ENCODE results near the gene TMEM35B. TPM values are rescaled to one million over a fixed set of nuclear protein-coding genes. Genes with fewer than 3 reads are reported as not detected.

The TMEM35B gene
- total RNA-seq, 3 donors from 2014 or later (not counting 1 experiment from before 2014, with no cell fraction given): 4.1 to 18.5 (median 10.5) TPM

DNA sequence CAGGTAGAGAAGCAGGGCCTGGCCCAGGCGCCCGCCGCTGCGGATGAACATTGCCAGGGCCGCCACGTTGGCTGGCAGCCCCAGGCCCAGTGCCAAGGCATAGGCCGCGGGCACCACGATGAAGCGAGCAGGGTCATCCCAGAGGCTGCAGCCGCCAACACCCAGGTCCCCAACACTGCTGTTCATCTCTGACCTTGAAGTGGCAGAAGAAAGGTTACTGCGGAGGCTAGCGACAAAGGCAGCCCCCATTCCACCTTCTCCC, 8.0 kb downstream of the TMEM35B start:
- DNase-seq (no peak), ATAC-seq (no peak)
- WGBS (ENCODE audit: insufficient coverage): 98% methylated on average over 12 of the region's 13 CpGs
- Histone ChIP-seq H3K27me3 (ENCODE audit: control insufficient read depth, insufficient read depth, low read length) (no peaks in the 10 kb centered on the region), H3K27ac (ENCODE audit: low read length) (no peak overlapping the region), H3K36me3 (ENCODE audit: control insufficient read depth, insufficient read depth, low read length) (peaks cover 18% of the 10 kb centered on the region), H3K4me3 (ENCODE audit: low read length) (no peak overlapping the region), H3K9me3 (ENCODE audit: control insufficient read depth, insufficient read depth, low read length) (no peaks in the 10 kb centered on the region), H3K4me1 (ENCODE audit: control insufficient read depth, insufficient read depth, low read length) (peaks cover 2% of the 10 kb centered on the region)
- Mint-ChIP-seq H3K27ac (peak overlapping the region; percentile 33 to 64), H3K4me1 (peaks cover 20 to 43% of the 10 kb centered on the region in 2 donors), H3K36me3 (no peaks in the 10 kb centered on the region), H3K27me3 (ENCODE audit: low read depth in 2 of 2) (no peaks in the 10 kb centered on the region), H3K9me3 (no peaks in the 10 kb centered on the region), H3K4me3 (no peak overlapping the region)
- intact Hi-C loops (cut with micrococcal nuclease): no loop called here
- TF ChIP-seq, protein P1, sequence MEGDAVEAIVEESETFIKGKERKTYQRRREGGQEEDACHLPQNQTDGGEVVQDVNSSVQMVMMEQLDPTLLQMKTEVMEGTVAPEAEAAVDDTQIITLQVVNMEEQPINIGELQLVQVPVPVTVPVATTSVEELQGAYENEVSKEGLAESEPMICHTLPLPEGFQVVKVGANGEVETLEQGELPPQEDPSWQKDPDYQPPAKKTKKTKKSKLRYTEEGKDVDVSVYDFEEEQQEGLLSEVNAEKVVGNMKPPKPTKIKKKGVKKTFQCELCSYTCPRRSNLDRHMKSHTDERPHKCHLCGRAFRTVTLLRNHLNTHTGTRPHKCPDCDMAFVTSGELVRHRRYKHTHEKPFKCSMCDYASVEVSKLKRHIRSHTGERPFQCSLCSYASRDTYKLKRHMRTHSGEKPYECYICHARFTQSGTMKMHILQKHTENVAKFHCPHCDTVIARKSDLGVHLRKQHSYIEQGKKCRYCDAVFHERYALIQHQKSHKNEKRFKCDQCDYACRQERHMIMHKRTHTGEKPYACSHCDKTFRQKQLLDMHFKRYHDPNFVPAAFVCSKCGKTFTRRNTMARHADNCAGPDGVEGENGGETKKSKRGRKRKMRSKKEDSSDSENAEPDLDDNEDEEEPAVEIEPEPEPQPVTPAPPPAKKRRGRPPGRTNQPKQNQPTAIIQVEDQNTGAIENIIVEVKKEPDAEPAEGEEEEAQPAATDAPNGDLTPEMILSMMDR (IDR thresholded peaks at IDR 0.05): no peak

DNA sequence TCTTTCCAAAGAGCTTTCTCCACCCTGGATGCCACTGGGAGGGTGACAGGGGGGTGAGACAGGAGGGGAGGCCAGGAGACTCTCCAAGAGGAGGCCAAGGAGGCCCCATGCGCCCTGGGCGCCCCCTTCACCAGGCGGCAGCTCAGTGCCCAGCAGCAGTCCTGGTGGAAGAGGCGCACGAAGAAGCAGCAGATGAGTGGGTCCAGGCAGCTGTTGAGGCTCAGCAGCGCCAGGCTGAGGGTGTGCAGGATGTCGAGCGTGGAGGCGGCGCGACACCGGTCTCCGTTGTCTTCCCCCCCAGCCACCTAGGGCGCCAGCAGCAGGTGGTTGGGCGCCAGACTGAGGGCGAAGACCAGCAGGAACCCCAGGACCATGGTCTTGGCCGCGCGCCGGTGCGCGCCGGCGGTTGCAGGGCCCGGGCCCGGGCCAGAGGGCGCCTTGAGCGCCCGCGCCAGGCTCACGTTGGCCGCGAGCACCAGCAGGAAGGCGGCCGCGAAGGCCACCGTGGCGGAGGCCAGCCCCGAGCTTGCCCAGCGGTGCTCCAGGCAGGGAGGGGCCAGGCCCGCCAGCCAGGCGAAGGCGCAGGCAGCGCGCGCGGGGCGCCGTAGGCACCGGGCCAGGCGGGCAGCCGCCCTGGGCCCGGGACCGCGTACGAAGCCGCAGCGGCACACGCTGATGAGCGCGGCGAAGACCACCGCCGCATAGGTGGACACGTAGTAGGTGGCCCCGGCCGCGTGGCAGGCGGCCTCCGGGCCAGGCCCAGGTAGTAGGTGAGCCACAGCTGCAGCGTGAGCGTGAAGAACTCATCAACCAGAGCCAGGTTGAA, 8.6 kb downstream of the TMEM35B start:
- no peak overlapping the region for H3K27ac ChIP-seq (ENCODE audit: low read length)
- 97% methylated on average over 72 of the region's 72 CpGs for WGBS (ENCODE audit: insufficient coverage)

DNA sequence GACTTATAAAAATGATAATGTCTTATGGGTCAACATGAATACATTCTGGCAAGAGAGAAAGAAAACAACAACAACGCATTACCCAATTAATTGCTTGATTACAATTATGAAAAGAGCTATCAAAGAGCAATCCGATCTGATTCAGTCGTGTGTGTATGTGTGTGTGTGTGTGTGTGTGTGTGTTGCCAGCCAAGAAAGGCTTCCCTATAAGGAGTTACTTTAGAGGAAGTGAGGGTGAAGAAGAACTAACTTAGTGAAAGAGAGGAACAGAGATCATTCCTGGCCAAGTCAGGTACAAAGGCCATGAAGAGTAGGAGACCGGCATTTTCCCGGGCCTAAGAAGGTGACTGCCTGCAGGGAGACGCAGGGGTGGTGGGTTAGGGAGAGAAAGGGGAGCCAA, 9.4 kb downstream of the TMEM35B start:
- H3K4me1 Mint-ChIP-seq: peaks cover 24 to 41% of the 10 kb centered on the region in 2 donors
- H3K4me3 ChIP-seq (ENCODE audit: low read length): no peak overlapping the region
- DNase-seq (no peak), ATAC-seq (no peak)
- H3K27me3 Mint-ChIP-seq (ENCODE audit: low read depth in 2 of 2): no peaks in the 10 kb centered on the region
- TF ChIP-seq, protein P1 (IDR thresholded peaks at IDR 0.05): no peak
- no peaks in the 10 kb centered on the region for H3K36me3 Mint-ChIP-seq
- no peak overlapping the region for H3K4me3 Mint-ChIP-seq
- H3K9me3 Mint-ChIP-seq: no peaks in the 10 kb centered on the region
- intact Hi-C loops (cut with micrococcal nuclease): no loop called here
- whole genome bisulfite sequencing (ENCODE audit: insufficient coverage): 96% methylated on average over 6 of the region's 6 CpGs
- H3K27ac Mint-ChIP-seq: peak overlapping the region; percentile 21 to 59
- H3K36me3 ChIP-seq (ENCODE audit: control insufficient read depth, insufficient read depth, low read length): peaks cover 10% of the 10 kb centered on the region
- no peak overlapping the region for H3K27ac ChIP-seq (ENCODE audit: low read length)
- no peaks in the 10 kb centered on the region for H3K9me3 ChIP-seq (ENCODE audit: control insufficient read depth, insufficient read depth, low read length)
- H3K27me3 ChIP-seq (ENCODE audit: control insufficient read depth, insufficient read depth, low read length): no peaks in the 10 kb centered on the region
- H3K4me1 ChIP-seq (ENCODE audit: control insufficient read depth, insufficient read depth, low read length): peaks cover 2% of the 10 kb centered on the region

More for the DNA sequence above, 8.6 kb downstream of the TMEM35B start:
- DNase-seq (no peak), ATAC-seq (no peak)
- Mint-ChIP-seq H3K27ac (no peak overlapping the region), H3K9me3 (no peaks in the 10 kb centered on the region), H3K4me3 (no peak overlapping the region), H3K4me1 (peaks cover 24 to 41% of the 10 kb centered on the region in 2 donors), H3K27me3 (ENCODE audit: low read depth in 2 of 2) (no peaks in the 10 kb centered on the region), H3K36me3 (no peaks in the 10 kb centered on the region)
- H3K27me3 ChIP-seq (ENCODE audit: control insufficient read depth, insufficient read depth, low read length): no peaks in the 10 kb centered on the region
- intact Hi-C loops (cut with micrococcal nuclease): no loop called here
- H3K4me1 ChIP-seq (ENCODE audit: control insufficient read depth, insufficient read depth, low read length): peaks cover 2% of the 10 kb centered on the region
- H3K4me3 ChIP-seq (ENCODE audit: low read length): no peak overlapping the region
- peaks cover 13% of the 10 kb centered on the region for H3K36me3 ChIP-seq (ENCODE audit: control insufficient read depth, insufficient read depth, low read length)
- no peaks in the 10 kb centered on the region for H3K9me3 ChIP-seq (ENCODE audit: control insufficient read depth, insufficient read depth, low read length)
- TF ChIP-seq, protein P1 (IDR thresholded peaks at IDR 0.05): no peak

DNA sequence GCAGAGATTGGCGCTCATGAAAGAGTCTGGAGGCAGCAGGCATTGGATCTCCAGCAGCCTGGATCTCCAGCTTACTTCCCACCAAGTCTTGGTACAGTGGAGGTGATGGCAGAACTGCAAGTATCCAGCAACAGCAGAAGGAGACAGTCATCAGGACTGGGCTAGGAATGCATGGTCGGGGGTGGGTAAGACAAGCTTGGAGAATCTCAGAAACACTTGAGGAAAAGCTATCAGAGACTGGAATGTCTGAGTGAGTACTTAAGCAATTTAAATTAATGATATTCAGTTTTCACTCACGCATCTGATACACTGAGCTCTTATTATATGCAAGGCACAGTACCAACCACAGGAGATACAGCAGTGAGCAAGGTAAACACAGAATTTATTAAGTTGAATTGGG, 9.8 kb downstream of the TMEM35B start:
- Mint-ChIP-seq H3K27me3 (ENCODE audit: low read depth in 2 of 2) (no peaks in the 10 kb centered on the region), H3K4me1 (peaks cover 23 to 36% of the 10 kb centered on the region in 2 donors), H3K36me3 (no peaks in the 10 kb centered on the region), H3K4me3 (no peak overlapping the region), H3K9me3 (no peaks in the 10 kb centered on the region), H3K27ac (peak overlapping the region; percentile 21 to 59)
- intact Hi-C loops (cut with micrococcal nuclease): no loop called here
- peaks cover 2% of the 10 kb centered on the region for H3K4me1 ChIP-seq (ENCODE audit: control insufficient read depth, insufficient read depth, low read length)
- ATAC-seq (no peak), DNase-seq (no peak)
- peaks cover 10% of the 10 kb centered on the region for H3K36me3 ChIP-seq (ENCODE audit: control insufficient read depth, insufficient read depth, low read length)
- no peak overlapping the region for H3K27ac ChIP-seq (ENCODE audit: low read length)
- 100% methylated on average over 2 of the region's 3 CpGs for WGBS (ENCODE audit: insufficient coverage)
- H3K4me3 ChIP-seq (ENCODE audit: low read length): no peak overlapping the region
- no peaks in the 10 kb centered on the region for H3K9me3 ChIP-seq (ENCODE audit: control insufficient read depth, insufficient read depth, low read length)
- no peaks in the 10 kb centered on the region for H3K27me3 ChIP-seq (ENCODE audit: control insufficient read depth, insufficient read depth, low read length)
- TF ChIP-seq, protein P1 (IDR thresholded peaks at IDR 0.05): no peak
